Measurements from ENCODE around the gene RPRD2.

RPRD2 gene

DNA sequence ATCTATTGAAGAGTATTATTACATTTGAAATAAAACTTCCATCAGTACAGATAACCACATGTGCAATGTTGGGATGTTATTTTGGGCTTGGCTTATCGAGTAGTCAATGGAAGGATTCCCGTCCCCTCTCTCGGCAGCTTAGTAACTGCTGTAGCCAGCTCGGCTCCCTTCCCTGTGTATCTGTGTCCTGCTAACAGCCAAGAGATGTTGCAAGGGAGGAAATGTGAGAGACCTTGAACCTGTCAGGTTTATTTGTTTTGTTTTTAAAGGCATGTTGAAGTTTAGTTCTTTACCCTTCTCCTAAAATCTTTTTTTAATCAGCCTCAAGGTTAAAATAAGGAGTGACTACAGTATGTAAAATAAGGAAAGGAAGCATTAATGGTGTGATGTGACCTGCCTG lies 109.7 kb downstream of the RPRD2 start:
- no peak for DNase-seq

DNA sequence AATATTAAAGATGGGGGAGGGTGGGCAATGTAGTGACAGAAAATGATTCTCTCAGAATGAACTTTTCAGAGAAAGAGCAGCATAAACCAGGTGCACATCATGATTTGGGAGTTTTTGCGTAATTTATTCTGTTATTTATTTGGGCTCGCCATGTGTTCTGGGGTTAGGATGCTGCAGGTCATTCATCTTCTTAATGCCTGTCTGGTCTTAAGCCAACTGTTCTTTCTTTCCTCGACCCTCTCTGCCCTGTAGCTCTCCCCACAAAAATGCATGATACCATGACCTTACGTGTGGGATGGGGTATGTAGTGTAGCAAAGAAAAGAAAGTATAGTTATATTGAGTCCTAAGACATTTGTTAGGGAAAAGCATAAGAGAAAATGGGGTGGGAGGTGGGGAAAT lies 110.9 kb downstream of the RPRD2 start:
- no peak for DNase-seq

- DNase-seq = no peak
Observed at GRCh38 chr1:150476754-150477153, 112.8 kb downstream of the RPRD2 start.

GRCh38 chr1:150477320-150477719 lies 113.4 kb downstream of the RPRD2 start:
- no peak for DNase-seq

DNA sequence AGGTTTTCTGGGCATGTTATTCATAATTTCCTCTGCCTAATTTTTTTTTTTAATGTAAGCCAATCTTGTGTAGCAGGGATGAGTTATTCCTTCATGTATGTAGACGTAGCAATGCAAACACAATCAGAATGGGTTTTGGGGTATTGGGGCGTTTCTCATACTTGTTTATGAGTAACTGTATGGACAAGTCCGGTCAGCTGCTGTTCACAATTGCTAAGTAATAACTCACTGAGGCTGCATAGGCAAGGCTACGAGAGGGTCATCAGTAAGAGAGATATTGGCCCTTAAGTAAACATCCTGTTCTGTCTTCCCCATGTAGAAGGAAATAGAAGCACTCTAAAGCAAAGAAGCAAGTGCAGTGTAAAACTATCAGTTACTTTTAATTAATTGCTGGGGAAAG lies 113.8 kb downstream of the RPRD2 start:
- no peak for DNase-seq

GRCh38 chr1:150479370-150479769 lies 115.4 kb downstream of the RPRD2 start:
- no peak for DNase-seq

GRCh38 chr1:150479927-150480352 lies 116.0 kb downstream of the RPRD2 start:
- DNase-seq = no peak

GRCh38 chr1:150484431-150484830 lies 120.5 kb downstream of the RPRD2 start:
- DNase-seq = no peak

DNA sequence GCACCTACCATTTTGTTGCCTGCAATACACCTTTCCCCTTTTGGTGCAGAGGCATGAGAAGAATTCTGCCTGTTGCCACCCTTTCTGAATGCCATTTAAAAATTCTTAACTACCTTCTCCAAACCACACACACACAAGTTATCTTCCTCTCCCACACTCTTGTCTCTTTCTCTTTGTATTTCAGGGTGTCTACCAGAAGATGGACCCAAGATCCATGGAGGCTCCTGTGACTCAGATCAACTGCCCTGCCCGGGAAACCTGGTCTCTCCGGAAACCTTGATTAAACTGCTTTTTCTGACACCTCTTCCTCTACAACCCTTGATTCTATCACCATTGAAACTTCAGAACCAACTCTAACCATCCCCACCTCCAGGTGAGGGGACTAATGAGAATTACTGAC lies 120.9 kb downstream of the RPRD2 start:
- DNase-seq = no peak

GRCh38 chr1:150486966-150487762 lies 123.2 kb downstream of the RPRD2 start, which contains the start of gene TARS2:
TSS of gene TARS2 (plus strand) at chr1:150487419. CDS start at chr1:150487451, 32 bp downstream.
- DNase-seq = peak; percentile 98 to 100

- DNase-seq = no peak
Observed at GRCh38 chr1:150487763-150488115, 123.8 kb downstream of the RPRD2 start.

DNA sequence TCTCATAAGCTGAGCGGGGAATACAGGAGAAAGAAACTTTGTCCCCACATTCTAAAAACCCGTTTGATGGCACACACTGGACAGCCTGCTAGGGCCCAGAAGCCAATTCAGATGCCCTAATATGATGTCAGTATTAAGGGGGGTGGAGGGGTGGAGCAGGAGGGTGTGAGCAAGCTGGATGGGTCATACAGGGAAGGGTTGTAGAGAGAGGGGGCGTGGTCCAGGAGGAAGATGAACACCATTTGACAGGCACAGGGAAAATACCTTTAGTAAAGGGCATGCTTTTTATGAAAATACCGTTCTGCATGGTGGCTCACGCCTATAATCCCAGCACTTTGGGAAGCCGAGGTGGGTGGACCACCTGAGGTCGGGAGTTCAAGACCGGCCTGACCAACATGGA lies 129.2 kb downstream of the RPRD2 start:
- no peak for DNase-seq

DNA sequence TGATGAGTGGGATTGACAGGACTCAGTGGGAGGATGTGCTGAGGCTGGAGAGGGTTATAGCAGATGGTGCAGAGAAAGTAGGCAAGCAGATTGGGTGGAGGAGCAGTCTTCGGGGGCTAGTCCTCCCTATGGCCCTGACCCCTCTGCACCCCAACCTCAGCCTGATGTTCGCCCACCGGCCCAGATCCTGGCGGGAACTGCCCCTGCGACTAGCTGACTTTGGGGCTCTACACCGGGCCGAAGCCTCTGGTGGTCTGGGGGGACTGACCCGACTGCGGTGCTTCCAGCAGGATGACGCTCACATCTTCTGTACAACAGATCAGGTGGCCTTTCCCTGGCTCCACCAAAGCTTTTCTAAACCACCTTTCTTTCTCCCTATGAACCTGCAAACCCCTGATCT lies 134.4 kb downstream of the RPRD2 start:
- no peak for DNase-seq

- no peak for DNase-seq
Observed at GRCh38 chr1:150505431-150505830, 141.5 kb downstream of the RPRD2 start.

GRCh38 chr1:150507912-150508864 lies 144.2 kb downstream of the RPRD2 start, which contains the start of gene ECM1:
TSS of gene ECM1 (plus strand) at chr1:150508109. CDS start at chr1:150508210, 101 bp downstream.
- no peak for DNase-seq

DNA sequence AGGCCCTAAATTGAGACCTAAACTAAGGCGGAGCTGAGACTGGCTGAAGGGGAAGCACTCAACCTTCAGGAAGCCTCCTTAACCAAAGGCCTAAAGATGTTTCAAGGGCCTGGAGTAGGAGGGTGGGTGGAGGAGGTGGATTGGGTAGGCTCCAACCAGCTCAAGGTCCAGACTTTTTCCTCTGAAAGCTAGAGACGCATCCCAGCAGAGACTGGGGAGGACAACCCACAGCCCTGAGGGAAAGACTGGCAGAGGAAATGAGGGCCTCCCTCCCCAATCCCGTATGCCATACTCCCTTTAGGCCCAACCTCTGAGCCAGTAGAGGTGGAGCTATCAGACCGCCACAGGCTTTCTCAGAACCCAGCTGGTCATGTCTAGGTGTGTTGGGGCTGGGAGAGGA lies 145.0 kb downstream of the RPRD2 start:
- no peak for DNase-seq

DNA sequence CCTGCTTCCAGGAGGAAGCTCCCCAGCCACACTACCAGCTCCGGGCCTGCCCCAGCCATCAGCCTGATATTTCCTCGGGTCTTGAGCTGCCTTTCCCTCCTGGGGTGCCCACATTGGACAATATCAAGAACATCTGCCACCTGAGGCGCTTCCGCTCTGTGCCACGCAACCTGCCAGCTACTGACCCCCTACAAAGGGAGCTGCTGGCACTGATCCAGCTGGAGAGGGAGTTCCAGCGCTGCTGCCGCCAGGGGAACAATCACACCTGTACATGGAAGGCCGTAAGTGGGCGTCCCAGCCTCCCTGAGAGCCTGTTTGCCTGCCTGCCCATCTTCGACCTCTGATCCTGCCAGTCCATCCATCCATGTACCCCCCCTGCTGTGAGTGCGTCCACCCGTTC lies 147.6 kb downstream of the RPRD2 start:
- DNase-seq = no peak

GRCh38 chr1:150511985-150512660 lies 148.2 kb downstream of the RPRD2 start:
- DNase-seq = no peak

GRCh38 chr1:150512846-150513245 lies 148.9 kb downstream of the RPRD2 start:
- no peak for DNase-seq

DNA sequence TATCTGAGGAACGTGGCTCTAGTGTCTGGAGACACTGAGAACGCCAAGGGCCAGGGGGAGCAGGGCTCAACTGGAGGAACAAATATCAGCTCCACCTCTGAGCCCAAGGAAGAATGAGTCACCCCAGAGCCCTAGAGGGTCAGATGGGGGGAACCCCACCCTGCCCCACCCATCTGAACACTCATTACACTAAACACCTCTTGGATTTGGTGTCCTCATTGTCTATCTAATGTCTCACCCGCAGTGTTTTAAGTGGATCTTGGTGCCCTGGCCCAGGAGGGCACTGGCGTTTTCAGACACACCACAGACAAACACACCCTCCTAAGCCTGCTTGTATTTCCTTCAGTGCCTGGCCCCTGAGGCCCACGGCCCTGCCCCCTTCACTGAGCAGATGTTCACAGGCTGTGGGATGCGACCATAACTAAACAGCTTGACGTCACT lies 149.4 kb downstream of the RPRD2 start:
- no peak for DNase-seq

DNA sequence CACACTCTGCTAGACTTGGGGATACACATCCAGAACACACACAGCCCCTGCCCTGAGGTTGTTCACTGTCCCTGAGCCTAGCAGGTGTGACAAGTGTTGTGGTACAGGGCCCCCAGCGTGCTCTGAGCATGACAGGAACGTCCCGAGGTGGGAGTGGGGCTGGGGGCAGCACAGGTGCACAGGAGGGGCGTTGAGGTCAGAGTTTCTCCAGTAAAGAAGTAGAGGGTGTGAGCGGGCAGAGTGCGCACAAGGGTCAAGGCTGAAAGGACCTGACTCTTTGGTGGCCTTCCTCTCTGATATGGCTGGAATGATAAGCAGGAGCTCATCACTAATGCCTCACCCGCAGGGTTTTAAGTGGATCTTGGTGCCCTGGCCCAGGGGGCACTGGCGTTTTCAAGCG lies 150.3 kb downstream of the RPRD2 start:
- DNase-seq = no peak

- no peak for DNase-seq
Observed at GRCh38 chr1:150514913-150515327, 151.0 kb downstream of the RPRD2 start.

Data from NCI-H187 (cell line).